Choroid plexus epithelial cell (primary cell): ENCODE data around the gene SPATA13.
A peak's percentile ranks its signal among the peaks of the same experiment; 100 is the strongest.

Experiments
- DNase-seq: peaks from one replicate; pipeline ENCODE4 v3.0.0-alpha.2; 2010; ENCODE audit warnings: low read depth
- H3K4me3 ChIP-seq: 2 replicates; pipeline ENCODE4 v1.5.1; 2011; ENCODE audit warnings: low read depth, mild to moderate bottlenecking, control low read depth, low read length, moderate library complexity
- CTCF ChIP-seq: conservative IDR thresholded peaks from 2 replicates; pipeline ENCODE4 v1.5.1; 2011; ENCODE audit warnings: low read depth, mild to moderate bottlenecking, control low read depth, inconsistent platforms, low read length, moderate library complexity

SPATA13 gene

GRCh38 chr13:24273926-24274325 lies 113.4 kb downstream of the SPATA13 start:
- no peak for TF ChIP-seq CTCF
- no peak for DNase-seq
- H3K4me3 ChIP-seq, result no peak overlapping the region

- no peak for TF ChIP-seq CTCF
These were observed 114.0 kb downstream of the SPATA13 start for GRCh38 chr13:24274452-24275021.

GRCh38 chr13:24275041-24275440 lies 114.5 kb downstream of the SPATA13 start:
- no peak overlapping the region for H3K4me3 ChIP-seq
- DNase-seq, result no peak
- peak; percentile 18 for TF ChIP-seq CTCF

More at GRCh38 chr13:24274452-24275021, 114.0 kb downstream of the SPATA13 start:
- peak; percentile 44 for DNase-seq
- no peak overlapping the region for H3K4me3 ChIP-seq

DNA sequence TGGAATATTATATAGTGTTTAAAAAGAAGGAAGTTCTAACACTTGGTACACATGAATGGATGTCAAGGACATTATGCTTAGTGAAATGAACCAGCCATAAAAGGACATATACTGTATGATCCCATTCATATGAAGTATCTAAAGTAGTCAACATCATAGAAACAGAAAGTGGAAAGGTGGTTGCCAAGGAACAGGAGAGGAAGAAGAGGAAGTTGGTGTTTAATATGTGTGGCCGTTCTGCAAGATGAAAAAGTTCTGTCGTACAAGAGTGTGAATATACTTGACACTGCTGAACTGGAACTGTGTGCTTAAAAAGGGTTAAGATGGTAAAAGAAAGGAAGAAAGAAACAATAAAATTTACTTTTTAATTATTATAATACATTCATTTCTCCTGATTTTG lies 115.8 kb downstream of the SPATA13 start:
- DNase-seq, result no peak
- no peak for TF ChIP-seq CTCF
- no peak overlapping the region for H3K4me3 ChIP-seq

DNA sequence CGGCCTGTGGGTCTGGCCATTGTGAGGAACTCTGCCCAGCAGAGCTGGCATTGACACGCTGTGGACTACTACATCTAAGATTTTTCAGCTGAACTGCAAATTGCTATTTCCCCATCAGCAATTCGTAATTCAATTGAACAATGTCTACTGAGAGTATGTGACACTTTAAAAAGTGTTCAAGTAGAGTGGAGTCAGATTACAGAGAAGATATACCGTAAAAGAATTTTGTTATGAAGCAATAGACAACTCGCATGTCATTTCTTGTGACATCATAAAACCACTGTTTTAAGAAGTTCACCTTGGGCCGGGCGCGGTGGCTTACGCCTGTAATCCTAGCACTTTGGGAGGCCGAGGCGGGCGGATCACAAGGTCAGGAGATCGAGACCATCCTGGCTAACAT lies 116.3 kb downstream of the SPATA13 start:
- H3K4me3 ChIP-seq, result no peak overlapping the region
- no peak for TF ChIP-seq CTCF
- no peak for DNase-seq

- no peak for TF ChIP-seq CTCF
- no peak for DNase-seq
- H3K4me3 ChIP-seq, result no peak overlapping the region
These were observed 117.2 kb downstream of the SPATA13 start for GRCh38 chr13:24277761-24278160.

- no peak for TF ChIP-seq CTCF
- peak; percentile 56 for DNase-seq
- no peak overlapping the region for H3K4me3 ChIP-seq
These were observed 119.0 kb downstream of the SPATA13 start for GRCh38 chr13:24279327-24280110.
